Fibroblast of skin of left quadriceps (primary cell): ENCODE measurements around the gene ADAM8.

Experiments used
- DNase-seq, 2 experiments: peaks; one replicate each; pipeline ENCODE4 v3.0.0-alpha.2; 2013; ENCODE audit warnings: low read depth in 2 of 2

ADAM8 gene

DNA sequence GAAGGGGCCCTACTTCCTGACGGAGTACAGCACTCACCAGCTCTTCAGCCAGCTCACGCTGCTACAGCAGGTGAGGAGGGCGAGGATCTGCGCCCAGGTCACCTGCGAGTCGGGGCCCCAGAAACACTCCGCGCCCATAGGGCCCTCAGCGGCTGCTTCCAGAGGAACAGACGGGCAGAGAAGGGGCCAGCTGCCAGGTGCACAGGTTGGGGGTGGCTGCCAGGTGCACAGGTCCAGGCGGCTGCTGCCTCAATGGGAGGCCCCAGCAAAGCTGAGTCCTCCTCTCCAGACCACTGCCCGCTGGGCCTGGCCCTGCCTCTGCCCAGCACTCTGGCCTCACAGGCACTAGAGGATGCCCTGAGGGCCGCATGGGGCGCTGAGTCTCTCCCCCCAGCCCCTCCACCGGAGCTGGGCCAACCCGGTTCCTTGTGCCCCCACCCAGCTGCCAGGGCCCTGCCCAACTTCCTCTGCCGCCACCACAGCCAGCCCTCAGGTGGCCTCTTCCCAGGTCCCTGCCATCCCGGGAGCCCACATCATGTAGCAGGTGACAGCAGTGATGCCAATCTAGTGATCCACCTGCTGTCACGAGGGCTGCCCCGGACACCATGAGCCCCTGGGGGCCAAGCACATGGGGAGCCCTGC lies 63.7 kb downstream of the ADAM8 start:
- DNase-seq, result no peak
